ENCODE data around the gene CYBC1. TPM values are rescaled to one million over a fixed set of nuclear protein-coding genes. Genes with fewer than 3 reads are reported as not detected.

The CYBC1 gene
- total and polyA plus RNA-seq, 9 of the 15 experiments (the other 6 are each of a cell fraction or from before 2014, with no cell fraction given), result 1.3 to 71.8 (median 49.9) TPM

- BruUV-seq (replicated peaks), result no TSS peak
- no peaks in the 10 kb centered on the region for H3K9me3 ChIP-seq (replicated peaks; ENCODE audit: control insufficient read depth, insufficient read depth, low read depth, low read length)
- no peaks in the 10 kb centered on the region for H3K36me3 ChIP-seq (ENCODE audit: control insufficient read depth, insufficient read depth, low read length)
- ChIA-PET POLR2A (no interaction called here), CTCF (ENCODE audit: low intra/inter-chr PET ratio) (no interaction called here)
- no peak for ATAC-seq
- H3K9me1 ChIP-seq (ENCODE audit: control insufficient read depth, insufficient read depth, low read length), result no peaks in the 10 kb centered on the region
- H3K9ac ChIP-seq (ENCODE audit: insufficient read depth in 1 of 2, low read depth in 2 of 2, low read length in 2 of 2), result no peak overlapping the region
- no peak overlapping the region for H3K4me2 ChIP-seq (ENCODE audit: insufficient read depth, low read length)
- DNase-seq (ENCODE audit: extremely low read depth in 1 of 4, low spot score in 3 of 4), result no peak
- in situ Hi-C loops (cut with MboI) (no loop called here), intact Hi-C loops (cut with micrococcal nuclease) (no loop called here)
- no peaks in the 10 kb centered on the region for H3K27me3 ChIP-seq (ENCODE audit: control insufficient read depth in 2 of 2, insufficient read depth in 2 of 2, low read length in 2 of 2)
- no peaks in the 10 kb centered on the region for H4K20me1 ChIP-seq (replicated peaks; ENCODE audit: control insufficient read depth, insufficient read depth, low read length)
- H3K4me1 ChIP-seq (replicated peaks in 1 of 2; ENCODE audit: control insufficient read depth in 2 of 2, insufficient read depth in 2 of 2, low read length in 2 of 2), result peaks cover 0 to 37% of the 10 kb centered on the region in 2 experiments; a peak in 2 of 5 replicates
- H3K27ac ChIP-seq (ENCODE audit: extremely low read depth, low read depth, low read length), result no peak overlapping the region
- H3K4me3 ChIP-seq, result no peak overlapping the region
- TF ChIP-seq LEF1 (IDR thresholded peaks at IDR 0.05) (no peak), CTCF (IDR thresholded peaks at IDR 0.05 in 2 of 3, conservative IDR thresholded peaks at IDR 0.05 in 1 of 3; ENCODE audit: insufficient read depth in 2 of 3, low read depth in 1 of 3, low read length in 3 of 3) (0 out of 6 replicates have a peak, but pooled peaks of 1 of the 3 experiments have one; percentile 12), SIN3B (IDR thresholded peaks at IDR 0.05; ENCODE audit: low read depth) (no peak), RBM15 (IDR thresholded peaks at IDR 0.05; ENCODE audit: insufficient read depth, low read length) (no peak), ZZZ3 (IDR thresholded peaks at IDR 0.05) (no peak), POLR2G (IDR thresholded peaks at IDR 0.05; ENCODE audit: low read depth, low read length) (0 out of 2 replicates have a peak, but pooled peaks have one; percentile 23), EGR1 (conservative IDR thresholded peaks at IDR 0.05) (peak; percentile 25; the same call in 1 of the 2 replicates), OTX1 (CRISPR knock-in tag; IDR thresholded peaks at IDR 0.05) (no peak), CEBPG (CRISPR knock-in tag; IDR thresholded peaks at IDR 0.05) (no peak), CEBPG (tag; conservative IDR thresholded peaks at IDR 0.05 in 1 of 2, IDR thresholded peaks at IDR 0.05 in 1 of 2) (no peak)
- 66% methylated on average over 8 of the region's 8 CpGs for WGBS (ENCODE audit: insufficient coverage, low coverage, missing lambda C conversion rate)
- no peak overlapping the region for H2AFZ ChIP-seq (ENCODE audit: low read depth, low read length)
- no peaks in the 10 kb centered on the region for H3K79me2 ChIP-seq (ENCODE audit: control insufficient read depth, insufficient read depth, low read length)
- no peak for FAIRE-seq
These were observed 18.5 kb downstream of the CYBC1 start for GRCh38 chr17:82432017-82432416.

Data from K562 (cell line).